Right kidney (tissue), 1 donor: ENCODE results near the gene NXPE4.

Experiments
- DNase-seq: peaks from one replicate; pipeline ENCODE4 v3.0.0-alpha.2; 2016

Gene NXPE4

GRCh38 chr11:114559425-114560310 is 35.9 kb downstream of the NXPE4 start, which contains the start of gene NXPE1:
Gene NXPE1, minus strand, starts transcription at chr11:114559881. Its CDS starts 8,680 bp downstream, at chr11:114551201.
- DNase-seq = no peak

GRCh38 chr11:114556135-114556534 is 39.5 kb downstream of the NXPE4 start:
- no peak for DNase-seq

GRCh38 chr11:114553642-114554041 is 41.9 kb downstream of the NXPE4 start:
- no peak for DNase-seq

- no peak for DNase-seq
These were observed 44.5 kb downstream of the NXPE4 start for GRCh38 chr11:114551060-114551459.

- DNase-seq = no peak
These were observed 69.9 kb downstream of the NXPE4 start for GRCh38 chr11:114525682-114526081.

GRCh38 chr11:114524122-114524521 is 71.5 kb downstream of the NXPE4 start:
- no peak for DNase-seq

- no peak for DNase-seq
These were observed 72.8 kb downstream of the NXPE4 start for GRCh38 chr11:114522818-114523217.
